Skin epidermis (tissue), 12 donors: ENCODE measurements around the gene ASMT.
"Not testable (repeated sequence)": the region's sequence is repeated elsewhere in the genome, so short reads cannot be mapped to it uniquely, and the experiment has no call there.

ENCODE experiments used
- H3K27ac ChIP-seq, 21 experiments: fragments of 200-600 bp; sonication (generic) in 11 of 21; one replicate each; pipeline ENCODE4 v1.5.0; 2020; ENCODE audit warnings: mild to moderate bottlenecking in 3 of 21, inconsistent platforms in 2 of 21, moderate library complexity in 2 of 21
- H3K4me3 ChIP-seq, 7 experiments: fragments of 200-600 bp; sonication (generic) in 2 of 7; one replicate each; pipeline ENCODE4 v1.5.0; 2020; ENCODE audit warnings: inconsistent platforms in 2 of 7, mild to moderate bottlenecking in 2 of 7, moderate library complexity in 1 of 7

The ASMT gene

GRCh38 chrX:1624158-1624860 lies 9.4 kb downstream of the ASMT start:
- H3K4me3 ChIP-seq, H3K27ac ChIP-seq: not testable (repeated sequence)

- not testable (repeated sequence) for H3K4me3 ChIP-seq, H3K27ac ChIP-seq
Observed at GRCh38 chrX:1624861-1625215, 10.0 kb downstream of the ASMT start.

GRCh38 chrX:1629244-1629643 lies 14.4 kb downstream of the ASMT start:
- no peak overlapping the region for H3K4me3 ChIP-seq
- H3K27ac ChIP-seq, result no peak overlapping the region

DNA sequence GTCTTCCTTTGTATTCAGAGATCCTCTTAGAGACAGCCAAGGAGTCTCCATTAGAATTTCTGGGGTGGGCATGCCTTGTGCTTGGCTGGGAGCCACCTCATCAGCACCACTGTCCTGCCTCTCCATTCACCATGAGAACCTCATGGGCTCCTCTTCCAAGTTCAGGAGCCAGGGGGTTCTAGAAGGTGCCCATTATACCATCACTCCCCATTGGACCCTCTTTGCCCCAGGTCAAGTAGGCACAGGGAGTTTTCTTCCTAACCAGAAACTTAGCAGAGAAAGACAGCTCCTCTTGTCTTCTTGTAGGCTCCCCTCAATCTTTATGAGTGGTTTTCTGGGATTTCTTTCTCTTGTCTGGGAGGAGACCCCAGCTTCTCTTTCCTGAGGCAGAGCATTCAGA lies 31.1 kb downstream of the ASMT start:
- no peak overlapping the region for H3K27ac ChIP-seq

DNA sequence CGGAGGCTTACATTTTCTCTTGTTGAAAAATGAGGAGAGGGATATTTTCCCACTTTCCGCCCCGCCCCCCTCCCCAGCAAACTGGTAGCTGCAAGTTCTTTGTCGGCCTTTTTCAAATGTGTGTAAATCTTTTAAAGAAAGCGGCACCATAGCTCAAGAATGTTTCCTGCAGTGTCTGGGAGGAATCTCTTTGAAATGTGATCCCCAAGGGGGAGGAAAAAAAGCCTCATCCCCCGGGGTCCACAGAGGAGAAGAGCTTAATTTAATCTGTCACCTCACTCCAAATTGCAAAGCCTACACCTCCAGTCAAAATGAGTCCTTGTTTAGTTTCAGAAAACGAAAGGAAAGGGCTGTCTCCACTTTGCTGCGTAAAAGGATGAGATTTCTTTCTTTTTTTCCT lies 34.8 kb downstream of the ASMT start:
- H3K4me3 ChIP-seq, result no peak overlapping the region
- no peak overlapping the region for H3K27ac ChIP-seq

More for the DNA sequence above, 31.1 kb downstream of the ASMT start:
- no peak overlapping the region for H3K4me3 ChIP-seq

DNA sequence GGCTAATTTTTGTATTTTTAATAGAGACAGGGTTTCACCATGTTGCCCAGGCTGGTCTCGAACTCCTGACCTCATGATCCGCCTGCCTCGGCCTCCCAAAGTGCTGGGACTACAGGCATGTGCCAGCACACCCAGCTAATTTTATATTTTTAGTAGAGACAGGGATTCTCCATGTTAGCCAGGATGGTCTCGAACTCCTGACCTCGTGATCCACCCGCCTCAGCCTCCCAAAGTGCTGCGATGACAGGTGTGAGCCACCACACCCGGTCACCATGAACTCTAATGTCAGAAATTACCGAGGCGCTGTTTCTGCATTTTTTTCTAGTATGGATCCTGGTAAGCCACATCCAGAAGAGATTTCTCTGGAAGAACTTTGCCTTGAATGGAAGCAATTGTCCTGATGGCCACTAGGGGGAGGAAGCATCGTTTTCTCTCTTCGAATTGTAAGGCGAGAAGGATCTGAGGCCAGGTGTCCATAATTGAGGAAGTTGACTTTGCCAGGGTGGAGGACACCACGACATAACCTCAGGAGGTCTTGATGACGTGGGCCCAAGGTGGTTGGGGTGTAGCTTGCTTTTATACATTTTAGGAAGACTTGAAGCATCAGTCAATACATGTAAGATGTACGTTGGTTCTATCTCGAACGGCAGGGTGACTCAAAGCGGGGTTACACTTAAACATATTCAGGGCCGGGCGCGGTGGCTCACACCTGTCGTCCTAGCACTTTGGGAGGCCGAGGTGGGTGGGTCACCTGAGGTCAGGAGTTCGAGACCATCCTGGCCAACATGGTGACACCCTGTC lies 37.4 kb downstream of the ASMT start:
- H3K27ac ChIP-seq, H3K4me3 ChIP-seq: not testable (repeated sequence)

DNA sequence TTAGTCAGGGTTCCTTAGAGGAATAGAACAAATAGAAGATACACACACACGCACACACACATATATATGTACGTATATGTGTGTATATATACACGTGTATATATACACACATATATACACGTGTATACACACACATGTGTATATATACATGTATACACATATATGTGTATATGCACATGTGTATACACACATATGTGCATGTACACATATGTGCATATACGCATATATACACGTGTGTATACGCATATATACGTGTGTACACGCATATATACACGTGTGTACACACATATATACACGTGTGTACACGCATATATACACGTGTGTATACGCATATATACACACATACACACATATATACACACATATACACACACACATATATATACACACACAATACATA lies 41.5 kb downstream of the ASMT start:
- no peak overlapping the region for H3K27ac ChIP-seq
- H3K4me3 ChIP-seq, result no peak overlapping the region

DNA sequence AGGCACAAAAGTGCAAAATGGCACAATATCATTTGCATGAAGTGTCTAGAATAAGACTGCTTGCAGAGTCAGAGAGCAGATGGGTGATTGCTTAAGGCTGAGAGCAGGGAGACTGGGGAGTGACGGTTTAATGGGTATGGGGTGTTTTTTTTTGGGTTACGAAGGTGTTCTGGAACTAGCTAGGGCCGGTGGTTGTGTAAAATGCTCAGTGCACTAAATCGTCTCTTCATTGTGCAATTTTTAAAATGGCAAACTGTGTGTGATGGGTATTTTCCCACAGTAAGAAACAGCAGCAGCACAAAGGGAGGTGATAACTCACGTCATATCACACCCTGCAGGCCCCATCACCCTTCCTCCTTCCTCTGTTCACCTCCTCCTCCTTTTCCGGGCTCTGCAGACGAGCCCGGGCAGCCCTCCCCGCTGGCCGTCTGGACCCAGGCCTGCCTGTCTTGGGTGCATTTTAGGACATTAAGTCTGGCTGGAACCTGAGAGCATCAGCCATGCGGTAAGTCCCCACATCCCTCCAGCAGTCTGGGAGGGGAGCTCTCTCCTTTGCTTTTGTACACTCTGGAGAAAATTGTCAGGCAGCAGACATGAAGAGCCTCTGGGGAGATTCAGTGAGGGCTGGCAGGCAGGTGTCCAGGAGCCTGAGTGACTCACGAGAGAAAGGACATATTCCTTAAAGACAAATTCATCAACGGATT lies 42.7 kb downstream of the ASMT start:
- peak overlapping the region in 14 of 21 experiments; percentile 25 to 80 (median 60) for H3K27ac ChIP-seq
- peak overlapping the region; percentile 6 to 32 (median 12) for H3K4me3 ChIP-seq

GRCh38 chrX:1658071-1658491 lies 43.2 kb downstream of the ASMT start:
- Histone ChIP-seq H3K27ac (peak overlapping the region in 14 of 21 experiments; percentile 25 to 80 (median 60)), H3K4me3 (peak overlapping the region; percentile 6 to 32 (median 12))

- H3K27ac ChIP-seq, result no peak overlapping the region
Observed at GRCh38 chrX:1659664-1660461, 45.0 kb downstream of the ASMT start.

DNA sequence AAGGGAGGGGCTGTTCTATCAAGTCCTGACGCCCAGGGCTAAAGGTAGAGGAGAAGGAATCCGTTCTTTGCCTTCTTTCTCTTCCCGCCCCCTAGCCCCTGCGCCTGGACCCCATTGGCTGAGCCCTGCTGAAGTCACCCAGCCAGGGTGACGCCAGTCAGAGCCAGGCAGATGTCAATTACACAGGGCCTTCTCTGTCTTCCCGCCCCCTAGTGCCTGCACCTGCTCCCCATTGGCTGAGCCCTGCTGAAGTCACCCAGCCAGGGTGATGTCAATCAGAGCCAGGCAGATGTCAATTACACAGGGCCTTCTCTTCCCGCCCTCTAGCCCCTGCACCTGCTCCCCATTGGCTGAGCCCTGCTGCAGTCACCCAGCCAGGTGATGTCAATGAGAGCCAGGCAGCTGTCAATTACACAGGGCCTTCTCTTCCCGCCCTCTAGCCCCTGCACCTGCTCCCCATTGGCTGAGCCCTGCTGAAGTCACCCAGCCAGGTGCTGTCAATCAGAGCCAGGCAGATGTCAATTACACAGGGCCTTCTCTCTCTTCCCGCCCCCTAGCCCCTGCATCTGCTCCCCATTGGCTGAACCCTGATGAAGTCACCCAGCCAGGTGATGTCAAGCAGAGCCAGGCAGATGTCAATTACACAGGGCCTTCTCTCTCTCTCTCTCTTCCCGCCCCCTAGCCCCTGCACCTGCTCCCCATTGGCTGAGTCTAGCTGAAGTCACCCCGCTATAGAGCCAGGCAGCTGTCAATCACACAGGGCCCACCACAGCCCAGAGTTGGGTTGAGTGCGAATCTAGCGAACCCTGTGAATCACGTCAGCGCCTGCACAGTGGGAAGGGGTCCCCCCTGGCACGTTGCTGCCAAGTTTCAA lies 46.4 kb downstream of the ASMT start:
- Histone ChIP-seq H3K4me3 (peak overlapping the region in 6 of 7 experiments; percentile 7 to 34 (median 30)), H3K27ac (peak overlapping the region in 8 of 21 experiments; percentile 25 to 71 (median 46))

More at GRCh38 chrX:1659664-1660461, 45.0 kb downstream of the ASMT start:
- H3K4me3 ChIP-seq, result no peak overlapping the region

GRCh38 chrX:1661922-1662221 lies 47.0 kb downstream of the ASMT start:
- peak overlapping the region in 6 of 7 experiments; percentile 7 to 34 (median 30) for H3K4me3 ChIP-seq
- H3K27ac ChIP-seq, result peak overlapping the region in 8 of 21 experiments; percentile 25 to 71 (median 46)

DNA sequence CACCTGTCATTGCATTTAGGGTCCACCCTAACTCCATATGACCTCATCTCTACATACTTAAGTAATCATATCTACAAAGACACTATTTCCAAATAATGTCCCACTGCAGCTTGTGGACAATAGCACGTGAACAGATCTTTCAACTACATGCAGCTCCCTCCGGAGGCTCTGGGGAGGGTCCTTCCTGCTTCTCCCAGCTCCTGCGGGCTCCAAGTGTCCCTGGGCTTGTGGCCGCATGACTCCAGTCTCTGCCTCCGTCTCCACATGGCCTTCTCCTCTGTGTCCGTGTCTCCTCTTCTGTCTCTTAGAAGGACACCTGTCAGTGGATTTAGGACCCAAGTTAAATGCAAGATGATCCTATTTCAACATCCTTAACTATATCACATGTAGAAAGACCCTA lies 52.7 kb downstream of the ASMT start:
- Histone ChIP-seq H3K4me3 (no peak overlapping the region), H3K27ac (no peak overlapping the region)

GRCh38 chrX:1673337-1673736 lies 58.5 kb downstream of the ASMT start:
- no peak overlapping the region for H3K27ac ChIP-seq

GRCh38 chrX:1676866-1677265 lies 62.0 kb downstream of the ASMT start:
- H3K4me3 ChIP-seq, result no peak overlapping the region
- H3K27ac ChIP-seq, result no peak overlapping the region

More at GRCh38 chrX:1673337-1673736, 58.5 kb downstream of the ASMT start:
- no peak overlapping the region for H3K4me3 ChIP-seq

DNA sequence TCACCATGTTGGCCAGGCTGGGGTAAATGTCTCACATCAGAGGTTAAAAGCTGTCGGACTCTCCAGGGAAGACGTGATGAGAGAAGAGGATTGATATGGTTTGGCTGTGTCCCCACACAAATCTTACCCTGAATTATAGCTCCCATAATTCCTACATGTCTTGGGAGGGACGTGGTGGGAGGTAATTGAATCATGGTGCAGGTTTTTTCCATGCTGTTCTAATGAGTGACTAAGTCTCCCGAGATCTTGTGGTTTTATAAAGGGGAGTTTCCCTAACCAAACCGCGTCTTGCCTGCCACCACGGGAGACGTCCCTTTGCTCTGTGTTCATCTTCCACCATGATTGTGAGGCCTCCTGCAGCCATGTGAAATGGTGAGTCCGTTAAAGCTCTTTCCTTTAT lies 64.4 kb downstream of the ASMT start:
- H3K27ac ChIP-seq, result no peak overlapping the region
- no peak overlapping the region for H3K4me3 ChIP-seq

DNA sequence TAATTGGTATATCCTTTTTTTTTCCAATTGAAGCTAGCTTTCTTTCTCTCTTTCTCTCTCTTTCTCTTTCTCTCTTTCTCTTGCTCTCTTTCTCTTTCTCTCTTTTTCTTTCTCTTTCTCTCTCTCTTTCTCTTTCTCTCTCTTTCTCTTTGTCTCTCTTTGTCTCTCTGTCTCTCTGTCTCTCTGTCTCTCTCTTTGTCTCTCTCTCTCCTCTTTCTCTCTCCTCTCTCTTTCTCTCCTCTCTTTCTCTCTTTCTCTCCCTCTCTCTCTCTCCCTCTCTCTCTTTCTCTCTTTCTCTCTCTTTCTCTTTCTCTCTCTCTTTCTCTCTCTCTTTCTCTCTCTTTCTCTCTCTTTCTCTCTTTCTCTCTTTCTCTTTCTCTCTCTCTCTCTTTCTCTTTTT lies 66.6 kb downstream of the ASMT start:
- H3K27ac ChIP-seq, result no peak overlapping the region
- no peak overlapping the region for H3K4me3 ChIP-seq

GRCh38 chrX:1681856-1682255 lies 67.0 kb downstream of the ASMT start:
- H3K4me3 ChIP-seq, H3K27ac ChIP-seq: not testable (repeated sequence)

GRCh38 chrX:1682501-1682900 lies 67.6 kb downstream of the ASMT start:
- H3K4me3 ChIP-seq, H3K27ac ChIP-seq: not testable (repeated sequence)
